Osteocyte (in vitro differentiated cells): Measurements from ENCODE around the gene HIVEP3. TPM values are rescaled to one million over a fixed set of nuclear protein-coding genes. Genes with fewer than 3 reads are reported as not detected.

ENCODE experiments used
- DNase-seq: peaks from one replicate; pipeline ENCODE4 v3.0.0; 2021; ENCODE audit warnings: mixed read lengths; ENCODE audit not compliant: unreplicated experiment; ENCODE audit errors: extremely low spot score
- H3K27ac Mint-ChIP-seq: one replicate; pipeline ENCODE4 v1.8.0; 2021; ENCODE audit warnings: mild to moderate bottlenecking, mixed read lengths; ENCODE audit not compliant: unreplicated experiment
- H3K27me3 Mint-ChIP-seq: one replicate; pipeline ENCODE4 v1.8.0; 2021; ENCODE audit warnings: mixed read lengths; ENCODE audit not compliant: unreplicated experiment
- H3K36me3 Mint-ChIP-seq: one replicate; pipeline ENCODE4 v1.8.0; 2021; ENCODE audit warnings: mixed read lengths; ENCODE audit not compliant: unreplicated experiment
- H3K4me1 Mint-ChIP-seq: one replicate; pipeline ENCODE4 v1.8.0; 2021; ENCODE audit warnings: mixed read lengths; ENCODE audit not compliant: unreplicated experiment
- H3K4me3 Mint-ChIP-seq: one replicate; pipeline ENCODE4 v1.8.0; 2021; ENCODE audit warnings: mild to moderate bottlenecking, moderate library complexity, mixed read lengths; ENCODE audit not compliant: unreplicated experiment
- H3K9me3 Mint-ChIP-seq: one replicate; pipeline ENCODE4 v1.8.0; 2021; ENCODE audit warnings: mixed read lengths; ENCODE audit not compliant: unreplicated experiment
- total RNA-seq: library from RNA; stranded (reverse); gene quantifications from 2 replicates; pipeline ENCODE4 v1.2.1, GENCODE V29; 2021
- TF ChIP-seq, protein P1 (sequence below): fragments of 200-600 bp; sonication (generic); IDR thresholded peaks from 2 replicates; pipeline ENCODE4 v1.5.0; 2021; ENCODE audit warnings: antibody characterized with exemption, mild to moderate bottlenecking, moderate library complexity

Gene HIVEP3
- total RNA-seq, 1 donor from 2014 or later = 0.97 TPM

DNA sequence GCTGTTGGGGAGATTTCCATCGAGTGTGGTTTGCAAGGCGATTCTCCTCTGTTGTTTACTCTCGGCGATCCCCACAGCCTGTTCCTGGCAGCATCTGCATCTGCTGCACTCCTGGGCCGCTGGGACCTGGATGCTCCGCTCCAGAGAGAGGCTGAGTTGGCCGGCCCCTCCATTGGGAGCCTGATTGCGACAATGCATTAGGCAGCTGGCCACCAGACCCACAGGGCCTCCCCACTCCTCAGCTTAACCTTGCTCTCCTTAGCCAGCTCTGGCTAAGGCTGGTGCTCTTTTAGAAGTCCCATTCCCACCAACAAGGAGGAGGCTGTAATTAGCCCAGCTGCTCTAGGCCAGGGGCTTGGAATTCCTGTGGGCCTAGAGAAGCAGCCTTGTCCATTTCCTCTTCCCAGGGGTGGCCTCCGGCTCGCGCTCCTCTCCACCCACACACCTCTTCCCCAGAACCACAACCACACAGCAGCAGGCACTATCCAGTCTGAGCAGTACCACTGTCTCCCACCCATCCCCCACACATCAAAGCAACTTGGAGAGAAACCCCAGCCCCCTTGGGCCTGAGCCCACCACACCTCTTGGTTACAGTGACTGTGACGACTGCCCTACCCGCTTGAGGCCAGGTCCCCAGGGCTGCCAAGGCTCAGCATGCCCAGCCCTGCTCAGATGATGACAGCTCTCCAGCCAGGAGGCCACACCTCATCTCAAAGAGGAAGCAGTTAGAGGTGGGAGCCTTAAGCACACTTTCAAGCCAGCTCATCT lies 240.4 kb downstream of the HIVEP3 start:
- no peak overlapping the region for H3K27ac Mint-ChIP-seq
- TF ChIP-seq, protein P1, sequence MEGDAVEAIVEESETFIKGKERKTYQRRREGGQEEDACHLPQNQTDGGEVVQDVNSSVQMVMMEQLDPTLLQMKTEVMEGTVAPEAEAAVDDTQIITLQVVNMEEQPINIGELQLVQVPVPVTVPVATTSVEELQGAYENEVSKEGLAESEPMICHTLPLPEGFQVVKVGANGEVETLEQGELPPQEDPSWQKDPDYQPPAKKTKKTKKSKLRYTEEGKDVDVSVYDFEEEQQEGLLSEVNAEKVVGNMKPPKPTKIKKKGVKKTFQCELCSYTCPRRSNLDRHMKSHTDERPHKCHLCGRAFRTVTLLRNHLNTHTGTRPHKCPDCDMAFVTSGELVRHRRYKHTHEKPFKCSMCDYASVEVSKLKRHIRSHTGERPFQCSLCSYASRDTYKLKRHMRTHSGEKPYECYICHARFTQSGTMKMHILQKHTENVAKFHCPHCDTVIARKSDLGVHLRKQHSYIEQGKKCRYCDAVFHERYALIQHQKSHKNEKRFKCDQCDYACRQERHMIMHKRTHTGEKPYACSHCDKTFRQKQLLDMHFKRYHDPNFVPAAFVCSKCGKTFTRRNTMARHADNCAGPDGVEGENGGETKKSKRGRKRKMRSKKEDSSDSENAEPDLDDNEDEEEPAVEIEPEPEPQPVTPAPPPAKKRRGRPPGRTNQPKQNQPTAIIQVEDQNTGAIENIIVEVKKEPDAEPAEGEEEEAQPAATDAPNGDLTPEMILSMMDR = no peak
- H3K36me3 Mint-ChIP-seq = no peaks in the 10 kb centered on the region
- H3K4me3 Mint-ChIP-seq = no peak overlapping the region
- H3K9me3 Mint-ChIP-seq = no peaks in the 10 kb centered on the region
- peaks cover 30% of the 10 kb centered on the region for H3K4me1 Mint-ChIP-seq
- DNase-seq = no peak
- peaks cover 3% of the 10 kb centered on the region for H3K27me3 Mint-ChIP-seq

DNA sequence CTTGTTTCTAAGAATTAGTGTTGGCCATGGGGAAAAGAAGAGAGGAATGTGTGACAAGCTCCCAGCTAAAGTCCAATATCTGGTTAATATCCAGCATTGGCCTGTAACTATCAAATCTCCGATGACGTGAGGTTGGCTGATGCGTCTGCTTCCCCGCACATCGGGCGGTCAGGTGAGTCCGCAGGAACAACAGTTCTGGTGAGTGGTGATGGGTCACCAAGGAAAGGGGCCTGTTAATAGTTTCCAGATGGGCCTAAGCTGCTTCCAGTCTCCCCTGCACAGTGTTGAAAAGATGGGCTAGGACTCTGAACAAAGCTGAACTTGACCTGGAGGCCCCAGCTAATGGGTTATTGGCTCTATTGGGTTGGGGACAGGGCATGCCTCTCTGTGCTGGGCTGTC lies 241.1 kb downstream of the HIVEP3 start:
- DNase-seq = no peak
- H3K27me3 Mint-ChIP-seq = peaks cover 3% of the 10 kb centered on the region
- no peaks in the 10 kb centered on the region for H3K9me3 Mint-ChIP-seq
- peaks cover 36% of the 10 kb centered on the region for H3K4me1 Mint-ChIP-seq
- no peaks in the 10 kb centered on the region for H3K36me3 Mint-ChIP-seq
- no peak overlapping the region for H3K4me3 Mint-ChIP-seq
- no peak overlapping the region for H3K27ac Mint-ChIP-seq
- TF ChIP-seq, protein P1 = no peak

DNA sequence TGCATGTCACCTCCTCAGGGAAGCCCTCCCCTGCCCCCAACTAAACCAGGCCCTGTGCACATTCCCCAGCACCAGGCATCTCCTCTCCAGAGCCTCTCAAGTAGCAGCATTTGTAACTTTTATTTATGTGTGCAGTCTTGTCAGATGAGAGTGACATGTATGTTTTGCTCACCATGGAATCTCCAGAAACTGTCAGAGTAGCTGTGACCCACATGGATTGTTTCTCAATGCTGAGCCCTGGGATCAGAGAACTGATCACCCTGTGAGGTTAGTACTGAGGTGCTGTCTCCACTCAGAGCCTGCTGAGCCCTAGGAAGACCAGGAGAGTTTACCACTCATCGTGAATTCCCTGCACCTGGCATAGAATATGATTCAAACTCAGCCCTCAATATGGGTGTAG lies 243.3 kb downstream of the HIVEP3 start:
- no peak for DNase-seq
- Mint-ChIP-seq H3K27me3 (peaks cover 3% of the 10 kb centered on the region), H3K36me3 (no peaks in the 10 kb centered on the region), H3K9me3 (no peaks in the 10 kb centered on the region), H3K27ac (no peak overlapping the region), H3K4me1 (peaks cover 55% of the 10 kb centered on the region), H3K4me3 (no peak overlapping the region)
- TF ChIP-seq, protein P1 = no peak

DNA sequence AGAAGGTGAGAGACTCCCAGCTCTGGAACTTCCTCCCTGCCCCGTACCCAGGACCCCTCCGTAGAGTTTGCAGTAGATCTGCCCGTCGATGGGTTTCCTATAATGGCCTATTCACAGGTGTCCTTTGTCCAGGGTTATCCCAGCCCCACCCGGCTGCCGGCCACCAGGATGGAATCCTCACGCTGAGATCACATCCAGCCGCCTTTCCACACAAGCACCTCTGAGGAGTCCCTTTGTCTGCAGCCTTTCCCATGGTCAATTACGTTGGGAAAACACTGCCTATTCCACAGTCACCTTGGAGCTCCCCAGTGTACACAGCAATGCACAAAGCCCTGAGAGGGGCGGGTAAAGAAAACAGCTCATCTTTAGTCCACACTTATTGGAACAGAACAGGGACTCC lies 244.2 kb downstream of the HIVEP3 start:
- Mint-ChIP-seq H3K4me1 (peaks cover 57% of the 10 kb centered on the region), H3K27me3 (peaks cover 3% of the 10 kb centered on the region), H3K27ac (no peak overlapping the region), H3K9me3 (no peaks in the 10 kb centered on the region), H3K4me3 (no peak overlapping the region), H3K36me3 (no peaks in the 10 kb centered on the region)
- DNase-seq = no peak
- TF ChIP-seq, protein P1 = no peak

DNA sequence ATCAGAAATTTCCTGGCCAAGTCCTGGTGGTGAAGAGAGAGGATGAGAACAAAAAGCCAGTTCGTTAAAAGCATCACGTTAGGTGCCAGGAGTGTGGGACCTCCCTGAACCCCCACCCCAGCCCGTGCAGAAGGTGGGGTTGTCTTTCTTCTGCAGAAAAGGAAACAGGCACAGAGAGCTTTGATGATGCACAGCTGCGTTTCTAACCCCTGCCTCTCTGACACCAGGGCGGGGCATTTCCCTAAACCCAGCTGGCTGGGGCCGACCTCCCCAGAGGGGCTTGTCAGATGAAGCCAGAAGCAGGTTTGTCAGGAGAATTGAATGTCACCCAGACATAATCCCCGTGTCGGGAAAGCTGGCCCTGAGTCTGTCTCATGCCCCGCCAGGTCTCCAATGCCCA lies 244.9 kb downstream of the HIVEP3 start:
- DNase-seq = no peak
- TF ChIP-seq, protein P1 = no peak
- Mint-ChIP-seq H3K27ac (no peak overlapping the region), H3K4me1 (peaks cover 57% of the 10 kb centered on the region), H3K4me3 (no peak overlapping the region), H3K36me3 (no peaks in the 10 kb centered on the region), H3K27me3 (peaks cover 3% of the 10 kb centered on the region), H3K9me3 (no peaks in the 10 kb centered on the region)
